Esophagus muscularis mucosa (tissue), 3 donors: ENCODE measurements around the gene STARD13.

Experiments
- POLR2A ChIP-seq: fragments of 450-650 bp; IDR thresholded peaks from one replicate; pipeline ENCODE4 v1.6.1; 2017; ENCODE audit warnings: antibody characterized with exemption, moderate library complexity, mild to moderate bottlenecking, low read depth
- POLR2AphosphoS5 ChIP-seq, 2 donors: sonication (generic); formaldehyde crosslinking; IDR thresholded peaks; one replicate each; pipeline ENCODE4 v1.6.1; 2017; ENCODE audit warnings: antibody characterized with exemption in 2 of 2
- TF ChIP-seq, protein P1 (sequence below), 3 experiments: fragments of 200-600 bp in 2 of 3; fragments of 450-650 bp in 1 of 3; sonication (generic) in 2 of 3; IDR thresholded peaks; one replicate each; pipeline ENCODE4 v1.5.1; 2017 to 2019; ENCODE audit warnings: antibody characterized with exemption in 3 of 3, mild to moderate bottlenecking in 2 of 3, moderate library complexity in 1 of 3

DNA sequence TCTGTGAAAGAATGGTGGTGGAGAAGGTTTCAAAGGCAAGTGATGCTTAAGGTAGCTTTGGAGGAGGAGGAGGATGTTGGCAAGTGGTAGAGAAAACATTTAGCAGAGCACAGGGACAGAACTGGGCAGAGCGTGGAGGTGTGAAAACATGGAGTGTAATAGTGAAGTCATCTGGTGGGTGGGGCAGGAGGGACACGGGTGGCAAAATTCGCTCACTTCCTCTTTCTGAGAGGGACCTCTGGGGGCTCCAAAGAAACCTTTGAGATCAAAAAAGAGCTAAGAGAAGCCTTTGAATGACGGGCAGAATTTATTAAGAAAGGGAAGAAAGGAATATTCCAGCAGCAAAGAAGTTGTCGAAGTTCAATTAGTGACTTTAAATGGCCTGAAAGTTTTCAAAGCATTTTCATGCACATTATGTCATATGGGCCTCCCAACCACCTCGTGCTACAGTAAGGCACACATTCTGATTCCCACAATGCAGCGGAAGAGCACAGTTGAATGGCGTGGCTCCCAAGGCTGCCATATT is 82.8 kb downstream of the STARD13 start:
- TF ChIP-seq, protein P1, sequence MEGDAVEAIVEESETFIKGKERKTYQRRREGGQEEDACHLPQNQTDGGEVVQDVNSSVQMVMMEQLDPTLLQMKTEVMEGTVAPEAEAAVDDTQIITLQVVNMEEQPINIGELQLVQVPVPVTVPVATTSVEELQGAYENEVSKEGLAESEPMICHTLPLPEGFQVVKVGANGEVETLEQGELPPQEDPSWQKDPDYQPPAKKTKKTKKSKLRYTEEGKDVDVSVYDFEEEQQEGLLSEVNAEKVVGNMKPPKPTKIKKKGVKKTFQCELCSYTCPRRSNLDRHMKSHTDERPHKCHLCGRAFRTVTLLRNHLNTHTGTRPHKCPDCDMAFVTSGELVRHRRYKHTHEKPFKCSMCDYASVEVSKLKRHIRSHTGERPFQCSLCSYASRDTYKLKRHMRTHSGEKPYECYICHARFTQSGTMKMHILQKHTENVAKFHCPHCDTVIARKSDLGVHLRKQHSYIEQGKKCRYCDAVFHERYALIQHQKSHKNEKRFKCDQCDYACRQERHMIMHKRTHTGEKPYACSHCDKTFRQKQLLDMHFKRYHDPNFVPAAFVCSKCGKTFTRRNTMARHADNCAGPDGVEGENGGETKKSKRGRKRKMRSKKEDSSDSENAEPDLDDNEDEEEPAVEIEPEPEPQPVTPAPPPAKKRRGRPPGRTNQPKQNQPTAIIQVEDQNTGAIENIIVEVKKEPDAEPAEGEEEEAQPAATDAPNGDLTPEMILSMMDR (IDR thresholded peaks at IDR 0.05): no peak
- TF ChIP-seq POLR2A (no peak), POLR2AphosphoS5 (IDR thresholded peaks at IDR 0.05) (no peak)
